Sigmoid colon (tissue), 4 donors: ENCODE results near the gene FANCC.

ENCODE experiments used
- EP300 ChIP-seq, 4 donors: sonication (generic); formaldehyde crosslinking; IDR thresholded peaks; one replicate each; pipeline ENCODE4 v1.6.1; 2017; ENCODE audit warnings: antibody characterized with exemption in 4 of 4
- POLR2A ChIP-seq, 2 donors: fragments of 450-650 bp; IDR thresholded peaks; one replicate each; pipeline ENCODE4 v1.6.1; 2016; ENCODE audit warnings: antibody characterized with exemption in 2 of 2, mild to moderate bottlenecking in 2 of 2, moderate library complexity in 2 of 2
- POLR2AphosphoS5 ChIP-seq, 4 donors: sonication (generic); formaldehyde crosslinking; IDR thresholded peaks; one replicate each; pipeline ENCODE4 v1.6.1; 2017; ENCODE audit warnings: antibody characterized with exemption in 4 of 4
- TF ChIP-seq, protein P1 (sequence below), 4 experiments: fragments of 450-650 bp in 3 of 4; fragments of 200-600 bp in 1 of 4; IDR thresholded peaks; one replicate each; pipeline ENCODE4 v1.5.1; 2016 to 2019; ENCODE audit warnings: antibody characterized with exemption in 4 of 4, mild to moderate bottlenecking in 3 of 4, moderate library complexity in 2 of 4

DNA sequence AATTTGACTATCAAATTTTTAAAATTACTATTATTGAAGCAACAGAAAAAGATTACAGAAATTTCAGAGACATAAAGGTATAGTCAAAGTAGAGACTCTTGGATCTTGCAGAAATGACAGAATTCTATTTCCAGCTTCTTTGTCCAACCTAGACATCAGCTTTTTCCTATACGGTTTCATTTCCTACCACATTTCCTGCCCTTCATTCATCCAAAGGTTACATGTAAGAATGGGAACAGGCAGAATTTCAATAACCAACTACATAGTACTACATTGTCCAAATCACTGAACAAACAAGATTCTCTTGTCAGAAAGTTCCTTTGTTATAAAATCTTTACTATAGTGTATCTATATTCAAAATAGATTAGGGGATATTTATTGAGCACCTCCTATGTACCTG is 124.9 kb downstream of the FANCC start:
- TF ChIP-seq POLR2AphosphoS5 (IDR thresholded peaks at IDR 0.05) (no peak), POLR2A (IDR thresholded peaks at IDR 0.05) (no peak), EP300 (IDR thresholded peaks at IDR 0.05) (no peak)
- TF ChIP-seq, protein P1, sequence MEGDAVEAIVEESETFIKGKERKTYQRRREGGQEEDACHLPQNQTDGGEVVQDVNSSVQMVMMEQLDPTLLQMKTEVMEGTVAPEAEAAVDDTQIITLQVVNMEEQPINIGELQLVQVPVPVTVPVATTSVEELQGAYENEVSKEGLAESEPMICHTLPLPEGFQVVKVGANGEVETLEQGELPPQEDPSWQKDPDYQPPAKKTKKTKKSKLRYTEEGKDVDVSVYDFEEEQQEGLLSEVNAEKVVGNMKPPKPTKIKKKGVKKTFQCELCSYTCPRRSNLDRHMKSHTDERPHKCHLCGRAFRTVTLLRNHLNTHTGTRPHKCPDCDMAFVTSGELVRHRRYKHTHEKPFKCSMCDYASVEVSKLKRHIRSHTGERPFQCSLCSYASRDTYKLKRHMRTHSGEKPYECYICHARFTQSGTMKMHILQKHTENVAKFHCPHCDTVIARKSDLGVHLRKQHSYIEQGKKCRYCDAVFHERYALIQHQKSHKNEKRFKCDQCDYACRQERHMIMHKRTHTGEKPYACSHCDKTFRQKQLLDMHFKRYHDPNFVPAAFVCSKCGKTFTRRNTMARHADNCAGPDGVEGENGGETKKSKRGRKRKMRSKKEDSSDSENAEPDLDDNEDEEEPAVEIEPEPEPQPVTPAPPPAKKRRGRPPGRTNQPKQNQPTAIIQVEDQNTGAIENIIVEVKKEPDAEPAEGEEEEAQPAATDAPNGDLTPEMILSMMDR (IDR thresholded peaks at IDR 0.05): no peak
